ENCODE data around the gene GUCY1B1. TPM values are rescaled to one million over a fixed set of nuclear protein-coding genes. Genes with fewer than 3 reads are reported as not detected.

The GUCY1B1 gene
- total RNA-seq, 1 donor from 2014 or later, result 12.6 TPM

- Histone ChIP-seq H3K36me3 (peaks cover 68% of the 10 kb centered on the region), H3K27me3 (ENCODE audit: low read depth) (no peaks in the 10 kb centered on the region), H3K4me1 (peaks cover 4% of the 10 kb centered on the region), H3K4me3 (no peak overlapping the region), H3K27ac (replicated peaks) (no peak overlapping the region), H3K9me3 (replicated peaks) (no peaks in the 10 kb centered on the region)
- no peak for DNase-seq
- intact Hi-C loops (cut with micrococcal nuclease), result no loop called here
- no peak for TF ChIP-seq CTCF (IDR thresholded peaks at IDR 0.05; ENCODE audit: borderline replicate concordance)
These were observed 36.5 kb upstream of the GUCY1B1 start for GRCh38 chr4:155722336-155722735.

- no peaks in the 10 kb centered on the region for H3K27me3 ChIP-seq (ENCODE audit: low read depth)
- intact Hi-C loops (cut with micrococcal nuclease), result no loop called here
- H3K9me3 ChIP-seq (replicated peaks), result no peaks in the 10 kb centered on the region
- no peak for DNase-seq
- peaks cover 4% of the 10 kb centered on the region for H3K4me1 ChIP-seq
- peaks cover 62% of the 10 kb centered on the region for H3K36me3 ChIP-seq
- TF ChIP-seq CTCF (IDR thresholded peaks at IDR 0.05; ENCODE audit: borderline replicate concordance), result no peak
- no peak overlapping the region for H3K4me3 ChIP-seq
- no peak overlapping the region for H3K27ac ChIP-seq (replicated peaks)
These were observed 35.9 kb upstream of the GUCY1B1 start for GRCh38 chr4:155722816-155723499.

GRCh38 chr4:155724731-155725130 is 34.1 kb upstream of the GUCY1B1 start:
- no peak for TF ChIP-seq CTCF (IDR thresholded peaks at IDR 0.05; ENCODE audit: borderline replicate concordance)
- Histone ChIP-seq H3K9me3 (replicated peaks) (no peaks in the 10 kb centered on the region), H3K4me1 (no peaks in the 10 kb centered on the region), H3K27ac (replicated peaks) (no peak overlapping the region), H3K36me3 (peaks cover 51% of the 10 kb centered on the region), H3K27me3 (ENCODE audit: low read depth) (no peaks in the 10 kb centered on the region), H3K4me3 (no peak overlapping the region)
- no peak for DNase-seq
- intact Hi-C loops (cut with micrococcal nuclease), result no loop called here

GRCh38 chr4:155734065-155734464 is 24.8 kb upstream of the GUCY1B1 start:
- intact Hi-C loops (cut with micrococcal nuclease), result no loop called here

GRCh38 chr4:155734951-155735350 is 23.9 kb upstream of the GUCY1B1 start:
- no peak overlapping the region for H3K4me3 ChIP-seq
- peak overlapping the region; percentile 17 for H3K27ac ChIP-seq (replicated peaks)
- H3K9me3 ChIP-seq (replicated peaks), result no peaks in the 10 kb centered on the region
- no peaks in the 10 kb centered on the region for H3K27me3 ChIP-seq (ENCODE audit: low read depth)
- peaks cover 19% of the 10 kb centered on the region for H3K4me1 ChIP-seq
- no peak for TF ChIP-seq CTCF (IDR thresholded peaks at IDR 0.05; ENCODE audit: borderline replicate concordance)
- H3K36me3 ChIP-seq, result peaks cover 6% of the 10 kb centered on the region
- no peak for DNase-seq
- intact Hi-C loops (cut with micrococcal nuclease), result no loop called here

More at GRCh38 chr4:155734065-155734464, 24.8 kb upstream of the GUCY1B1 start:
- Histone ChIP-seq H3K9me3 (replicated peaks) (no peaks in the 10 kb centered on the region), H3K27ac (replicated peaks) (peak overlapping the region; percentile 4), H3K36me3 (peaks cover 6% of the 10 kb centered on the region), H3K4me3 (no peak overlapping the region), H3K4me1 (peaks cover 19% of the 10 kb centered on the region), H3K27me3 (ENCODE audit: low read depth) (no peaks in the 10 kb centered on the region)
- no peak for TF ChIP-seq CTCF (IDR thresholded peaks at IDR 0.05; ENCODE audit: borderline replicate concordance)
- no peak for DNase-seq

All from left ventricle myocardium inferior (tissue), 1 donor.